NCI-H1092 treated with DMSO at 0.1 percent for 48 hours (cell line): ENCODE data around the gene LCN2.
A peak's percentile ranks its signal among the peaks of the same experiment; 100 is the strongest.

Source experiments
- DNase-seq: peaks from one replicate; lab custom pipeline; 2025; lab: John Stamatoyannopoulos, UW

Gene LCN2

DNA sequence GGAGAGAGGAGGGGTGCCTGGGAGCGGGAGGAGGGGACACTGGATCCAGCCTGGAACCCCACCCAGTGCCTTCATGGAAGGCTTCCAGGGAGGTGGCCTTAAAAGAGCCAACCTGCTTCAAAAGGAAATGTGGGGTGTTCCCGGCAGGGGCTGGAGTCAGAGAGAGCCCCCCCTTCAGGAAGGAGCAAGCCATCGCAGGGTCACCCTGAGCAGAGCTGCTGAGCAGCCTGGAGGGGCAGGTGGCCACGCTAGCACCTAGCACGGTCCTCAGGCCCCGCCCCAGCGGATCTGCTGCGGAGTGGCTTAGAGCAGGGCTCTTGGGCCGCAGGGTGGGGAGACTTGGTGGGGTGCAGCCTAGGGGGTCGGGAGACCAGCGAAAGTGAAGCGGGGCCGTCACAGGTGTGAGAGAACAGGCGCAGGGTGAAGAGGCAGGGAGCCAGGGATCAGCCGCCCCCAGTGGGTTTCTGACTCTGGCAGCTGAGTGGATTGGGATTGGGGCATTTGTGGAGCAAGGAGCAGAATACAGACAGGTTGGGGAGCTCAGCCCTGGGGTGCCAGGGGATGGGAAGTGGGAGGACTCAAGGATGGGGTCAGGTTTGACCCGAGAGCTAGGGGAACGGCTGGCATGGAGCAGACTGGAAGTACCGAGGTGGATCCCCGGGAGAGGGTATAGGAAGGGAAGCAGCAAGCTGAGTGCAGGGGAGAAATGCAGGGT lies 1.5 kb downstream of the LCN2 start:
- DNase-seq = no peak

- DNase-seq = no peak
Measured at GRCh38 chr9:128151309-128152132, 2.3 kb downstream of the LCN2 start.

- DNase-seq = no peak
Measured at GRCh38 chr9:128152133-128153059, 3.1 kb downstream of the LCN2 start.

- DNase-seq = no peak
Measured at GRCh38 chr9:128153060-128153946, 4.0 kb downstream of the LCN2 start.

DNA sequence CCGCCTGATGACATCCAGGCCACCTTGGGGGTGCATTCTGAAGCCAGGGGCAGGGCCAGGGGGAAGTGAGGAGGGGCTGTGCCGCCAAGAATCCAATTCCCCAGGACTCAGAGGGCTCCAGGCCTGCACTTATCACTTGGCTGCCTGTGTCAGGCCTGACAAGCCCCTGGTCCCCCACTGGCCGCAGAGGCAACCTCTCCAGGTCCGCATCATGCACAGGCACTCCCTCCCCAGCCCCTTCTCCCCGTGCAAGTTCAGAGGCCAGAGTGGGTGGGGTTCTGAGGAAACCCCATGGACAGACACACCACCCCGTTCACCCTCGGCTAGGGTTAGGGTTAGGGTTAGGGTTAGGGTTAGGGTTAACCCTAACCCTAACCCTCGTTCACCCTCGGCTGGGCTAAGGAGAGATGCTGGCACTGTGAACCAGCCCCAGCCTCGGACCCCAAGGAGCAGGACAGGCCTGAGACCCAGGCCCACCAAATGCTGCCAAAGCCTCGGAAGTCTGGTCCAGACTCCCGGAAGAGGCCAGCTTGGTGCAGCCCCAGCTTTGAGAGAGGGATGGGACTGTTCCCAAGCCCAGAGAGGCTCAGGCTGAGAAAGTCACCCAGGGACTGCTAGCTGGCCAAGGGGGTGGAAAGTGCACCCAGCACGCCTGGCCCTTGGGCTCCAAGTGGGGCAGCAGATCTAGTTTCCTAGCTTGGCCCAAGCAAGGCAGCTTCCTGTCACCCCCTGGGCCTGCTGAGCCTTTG lies 4.9 kb downstream of the LCN2 start:
- DNase-seq = no peak

- no peak for DNase-seq
Measured at GRCh38 chr9:128155736-128156500, 6.7 kb downstream of the LCN2 start.

- DNase-seq = no peak
Measured at GRCh38 chr9:128159522-128159783, 10.2 kb downstream of the LCN2 start.

- DNase-seq = peak; percentile 94
Measured at GRCh38 chr9:128159784-128160602, 10.7 kb downstream of the LCN2 start, which contains the start of gene BBLN. Gene BBLN, plus strand, starts transcription at chr9:128160265. Its CDS starts 143 bp downstream, at chr9:128160408.

DNA sequence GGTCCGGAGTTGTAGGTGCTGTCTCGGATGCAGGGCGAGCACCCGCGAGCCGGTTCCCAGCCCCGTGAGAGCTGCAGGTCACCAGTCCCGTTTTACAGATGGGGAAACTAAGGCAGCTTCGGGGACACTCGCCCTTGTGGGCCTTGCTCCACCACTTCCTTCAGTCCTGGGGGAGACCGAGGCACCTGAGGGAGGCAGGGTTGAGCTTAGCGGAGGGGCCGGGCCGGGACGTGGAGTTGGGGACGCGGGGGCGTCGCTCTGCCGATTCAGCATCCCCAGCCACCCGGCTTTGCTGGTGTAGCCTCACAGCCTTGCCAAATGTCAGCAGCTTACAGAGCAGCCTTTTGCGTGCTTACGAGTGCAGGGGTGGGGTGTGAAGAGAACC lies 11.3 kb downstream of the LCN2 start:
- no peak for DNase-seq

DNA sequence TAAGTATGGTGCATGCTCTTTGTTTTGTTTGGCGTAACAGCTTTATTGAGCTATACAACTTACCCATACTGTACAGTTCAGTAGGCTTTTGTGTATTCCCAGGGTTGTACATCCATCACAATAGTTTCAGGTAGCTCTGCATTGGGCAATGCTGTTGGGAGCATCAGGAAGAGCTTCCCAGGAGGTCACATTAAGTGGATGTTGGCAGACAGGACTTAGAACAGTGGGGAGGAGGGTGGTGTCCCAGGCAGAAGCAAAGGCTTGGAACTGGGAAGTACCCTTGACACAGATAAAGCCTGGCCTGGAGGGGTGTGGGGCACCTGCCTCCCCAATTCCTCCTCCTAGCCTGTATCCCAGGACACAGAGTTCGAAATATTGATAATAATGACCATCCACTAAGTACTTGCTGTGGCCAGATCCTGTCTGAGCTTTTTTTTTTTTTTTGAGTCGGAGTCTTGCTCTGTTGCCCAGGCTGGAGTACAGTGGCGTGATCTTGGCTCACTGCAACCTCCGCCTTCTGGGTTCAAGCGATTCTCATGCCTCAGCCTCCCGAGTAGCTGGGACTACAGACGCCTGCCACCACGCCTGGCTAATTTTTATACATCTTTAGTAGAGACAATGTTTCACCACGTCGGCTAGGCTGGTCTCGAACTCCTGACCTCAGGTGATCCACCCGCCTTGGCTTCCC lies 12.1 kb downstream of the LCN2 start:
- DNase-seq = no peak

- no peak for DNase-seq
Measured at GRCh38 chr9:128162215-128163026, 13.2 kb downstream of the LCN2 start.

- DNase-seq = no peak
Measured at GRCh38 chr9:128163027-128163515, 13.8 kb downstream of the LCN2 start.

- DNase-seq = no peak
Measured at GRCh38 chr9:128163523-128164306, 14.5 kb downstream of the LCN2 start.

GRCh38 chr9:128164307-128164885 lies 15.1 kb downstream of the LCN2 start:
- DNase-seq = no peak

DNA sequence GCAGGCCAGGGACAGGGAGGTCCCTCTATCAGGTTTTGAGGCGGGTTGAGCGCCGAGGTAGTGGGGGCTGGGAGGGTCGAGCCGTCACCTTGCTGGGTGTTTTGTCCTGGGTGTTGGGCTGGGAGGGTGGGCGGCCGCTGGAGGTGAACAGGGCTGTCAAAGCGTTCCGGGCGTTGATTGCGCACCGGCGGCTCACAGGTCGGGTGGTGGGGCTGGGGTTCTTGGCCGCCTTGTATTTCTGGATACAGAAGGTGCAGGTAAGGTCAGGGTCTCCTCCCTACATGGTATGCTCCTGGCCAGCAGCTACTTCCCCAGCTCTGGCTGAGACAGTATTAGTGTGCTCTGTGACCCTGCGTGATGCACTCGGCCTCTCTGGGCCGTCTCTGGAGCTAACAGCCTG lies 16.9 kb downstream of the LCN2 start:
- no peak for DNase-seq

DNA sequence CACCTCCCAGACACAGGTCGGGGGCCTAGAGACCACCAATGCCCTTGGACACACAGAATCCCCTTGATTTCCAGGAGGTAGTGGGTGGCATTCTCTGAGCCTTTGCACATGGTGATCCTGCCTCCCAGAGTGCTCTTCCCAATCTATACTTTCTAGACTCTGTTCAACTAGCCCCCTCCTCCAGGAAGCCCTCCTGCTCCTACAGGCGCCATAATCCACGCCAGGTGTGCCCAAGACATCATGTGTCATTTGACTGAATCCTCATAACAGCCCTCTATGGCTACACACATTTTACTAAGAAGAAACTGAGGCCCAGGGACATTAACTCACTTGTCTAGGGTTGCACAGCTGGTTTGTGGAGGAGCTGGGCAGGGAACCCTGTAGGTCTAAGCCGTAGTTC lies 18.0 kb downstream of the LCN2 start:
- no peak for DNase-seq
